Dedifferentiated amniotic fluid mesenchymal stem cell (primary cell): ENCODE results near the gene ACOT12.
"Not testable (repeated sequence)": the region's sequence is repeated elsewhere in the genome, so short reads cannot be mapped to it uniquely, and the experiment has no call there.

Experiments used
- DNase-seq: peaks from one replicate; pipeline ENCODE4 v3.0.0-alpha.2; 2016; ENCODE audit errors: extremely low spot score

Gene ACOT12

GRCh38 chr5:81393783-81394718 is at the start of gene ACOT12:
ACOT12 (minus strand) TSS chr5:81394134; CDS start chr5:81394114, 20 bp downstream.
- DNase-seq, result no peak

- no peak for DNase-seq
These were observed 41.1 kb upstream of the ACOT12 start for GRCh38 chr5:81435023-81435422.

DNA sequence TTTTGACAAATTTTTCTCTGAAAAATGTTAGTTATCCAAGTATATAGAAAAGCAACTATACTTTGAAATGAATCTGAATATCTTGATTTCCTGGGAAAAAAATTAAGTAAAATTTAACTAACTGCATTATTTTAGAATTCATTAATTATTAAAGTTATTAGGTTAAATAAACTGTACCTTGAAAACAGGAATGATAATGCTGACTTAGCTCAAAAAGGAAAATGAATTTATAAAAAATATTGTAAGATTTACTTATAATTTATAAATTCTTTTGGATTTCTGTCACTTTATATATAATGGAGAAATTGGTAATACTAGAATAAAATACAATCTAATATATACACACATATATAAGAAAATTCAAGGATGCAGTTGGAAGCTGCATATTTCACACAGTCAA is 36.1 kb upstream of the ACOT12 start:
- DNase-seq, result no peak

- no peak for DNase-seq
These were observed 35.4 kb upstream of the ACOT12 start for GRCh38 chr5:81429363-81429762.

DNA sequence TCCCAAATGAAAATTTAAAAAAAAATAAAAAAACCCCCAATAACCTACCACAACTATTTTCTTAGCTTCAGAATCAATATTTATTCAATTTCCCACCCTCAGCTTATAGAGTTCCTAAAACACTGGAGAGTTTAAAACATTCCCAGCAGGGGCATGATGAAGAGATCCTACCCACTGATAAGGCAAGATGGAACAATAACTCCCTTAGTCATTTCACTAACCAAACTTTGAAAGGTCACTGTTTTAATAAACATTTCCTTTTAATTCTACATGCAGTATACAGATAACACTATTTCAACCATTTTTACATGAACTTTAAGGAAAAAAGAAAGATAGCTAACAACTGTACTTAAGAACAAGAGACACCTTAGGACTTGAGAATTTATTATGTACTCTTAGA is 34.9 kb upstream of the ACOT12 start:
- no peak for DNase-seq

- DNase-seq, result no peak
These were observed 34.5 kb upstream of the ACOT12 start for GRCh38 chr5:81428446-81428845.

DNA sequence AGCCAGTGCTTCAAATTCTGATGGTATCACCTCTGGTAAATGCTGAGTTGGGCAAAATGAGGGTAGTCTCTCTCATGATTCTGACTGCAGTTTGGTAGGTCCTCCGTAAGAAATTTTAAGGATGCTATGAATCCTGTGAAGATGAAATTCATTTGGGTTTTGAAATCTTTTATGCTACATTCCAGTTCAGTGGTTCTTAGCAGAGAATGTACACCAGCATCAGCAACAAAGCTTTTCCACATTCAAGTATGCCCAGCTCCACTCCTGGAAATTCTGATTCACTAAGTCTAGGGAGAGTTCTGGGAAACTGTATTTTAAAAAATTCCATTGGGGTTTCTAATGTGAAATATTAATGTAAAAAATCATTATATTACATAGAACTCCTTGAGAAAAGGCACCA is 33.6 kb upstream of the ACOT12 start:
- no peak for DNase-seq

DNA sequence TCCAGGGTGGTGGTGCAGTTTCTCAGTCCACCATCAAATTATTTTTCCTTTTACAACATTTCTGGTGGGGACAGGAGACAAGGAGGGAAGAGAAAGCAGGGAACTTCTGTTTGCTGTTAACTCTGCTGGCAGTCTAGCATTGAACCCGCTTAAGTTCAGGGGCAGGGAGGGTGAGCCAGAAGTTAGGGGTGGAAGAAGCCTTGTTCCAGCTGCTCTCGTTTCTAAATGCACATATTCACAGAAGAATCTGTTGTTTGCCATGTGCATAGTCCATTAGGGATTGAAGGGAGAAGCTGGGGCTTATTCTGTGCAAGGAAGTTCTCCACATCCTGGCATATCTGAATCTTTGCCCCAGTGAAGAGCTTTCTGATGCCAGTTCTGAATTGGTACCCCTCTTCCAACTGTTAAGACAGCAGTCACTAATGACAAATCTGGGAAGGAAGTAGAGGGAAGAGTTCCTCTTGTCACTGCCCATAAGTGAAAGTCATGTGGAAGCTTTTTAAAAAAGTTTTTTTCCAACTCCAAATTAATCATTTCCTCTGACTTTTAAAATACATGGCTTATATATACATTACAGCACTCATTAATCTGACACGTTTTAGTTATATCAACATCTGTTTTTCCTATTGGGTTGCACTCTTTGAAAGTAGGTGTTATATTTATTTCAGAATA is 32.6 kb upstream of the ACOT12 start:
- no peak for DNase-seq

GRCh38 chr5:81425569-81425968 is 31.6 kb upstream of the ACOT12 start:
- DNase-seq, result peak; percentile 81

- DNase-seq, result peak; percentile 52
These were observed 30.8 kb upstream of the ACOT12 start for GRCh38 chr5:81424728-81425127.

- peak; percentile 96 for DNase-seq
These were observed 28.7 kb upstream of the ACOT12 start for GRCh38 chr5:81422671-81423070.

DNA sequence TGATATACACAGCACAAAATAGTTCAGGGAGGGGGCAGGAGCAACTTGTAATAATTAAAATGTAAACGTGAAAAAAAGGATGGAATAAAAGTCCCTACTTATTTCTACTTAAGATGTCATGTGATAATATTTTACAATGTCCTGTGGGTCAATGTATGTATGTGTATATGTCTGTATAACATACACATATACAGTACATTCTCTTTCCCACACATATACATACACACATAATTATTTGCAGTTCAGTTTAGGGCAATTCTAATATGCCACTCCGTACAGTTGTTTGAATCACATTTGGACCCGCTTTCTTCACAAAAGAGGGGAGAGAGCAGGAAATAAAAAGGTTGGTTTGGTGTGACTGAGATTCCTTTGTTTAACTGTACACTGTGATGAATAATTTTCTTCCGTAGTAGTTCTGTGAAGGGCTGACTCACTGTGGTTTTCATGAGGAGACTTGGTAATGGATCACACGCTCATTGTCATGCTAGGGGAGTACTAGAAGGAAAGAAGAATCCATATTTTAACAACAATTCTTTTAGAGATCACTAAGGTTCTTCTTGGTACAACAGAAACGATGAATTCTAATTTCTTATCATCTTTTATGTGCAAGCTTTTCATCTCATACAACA is 26.2 kb upstream of the ACOT12 start:
- peak; percentile 91 for DNase-seq

GRCh38 chr5:81418606-81419005 is 24.7 kb upstream of the ACOT12 start:
- DNase-seq, result no peak

GRCh38 chr5:81417052-81417451 is 23.1 kb upstream of the ACOT12 start:
- DNase-seq, result no peak

- peak; percentile 83 for DNase-seq
These were observed 16.0 kb upstream of the ACOT12 start for GRCh38 chr5:81409896-81410295.

GRCh38 chr5:81409361-81409760 is 15.4 kb upstream of the ACOT12 start:
- no peak for DNase-seq

- no peak for DNase-seq
These were observed 14.6 kb upstream of the ACOT12 start for GRCh38 chr5:81408496-81408895.

- not testable (repeated sequence) for DNase-seq
These were observed 13.9 kb upstream of the ACOT12 start for GRCh38 chr5:81407811-81408210.

DNA sequence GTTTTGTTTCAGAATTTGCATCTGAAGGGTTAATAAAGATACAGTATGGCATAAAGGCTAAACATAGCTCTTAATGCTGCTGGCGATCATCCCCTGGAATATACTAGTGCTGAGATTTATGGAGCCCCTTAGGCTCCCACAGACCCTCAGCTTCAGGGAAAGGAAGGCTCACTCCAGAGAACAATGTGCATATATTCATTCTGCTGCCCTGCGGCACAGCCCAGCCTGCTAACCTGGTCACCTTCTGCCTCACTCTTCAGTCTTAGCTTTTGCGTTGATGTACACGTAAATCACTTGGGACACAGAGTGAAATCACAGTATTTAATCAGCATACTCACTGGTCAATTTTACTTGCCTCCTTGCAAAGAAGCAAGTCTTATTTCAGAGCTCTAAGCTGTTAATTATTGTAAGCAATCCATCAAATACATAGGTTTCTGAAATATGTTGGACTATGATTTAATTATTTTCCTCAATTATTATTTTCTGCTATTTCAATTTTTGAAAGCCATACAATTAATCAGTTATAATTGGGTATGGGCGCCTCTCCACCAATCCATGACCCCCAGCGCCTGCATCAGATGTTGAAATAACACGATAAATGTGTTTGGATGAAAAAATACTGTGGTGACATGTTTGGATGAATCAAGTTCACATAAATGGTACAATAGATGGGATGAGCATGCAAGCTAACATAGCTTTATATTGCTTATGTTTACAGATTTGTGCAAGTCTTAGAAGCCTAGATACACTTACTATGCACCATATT is 11.4 kb upstream of the ACOT12 start:
- DNase-seq, result no peak

- no peak for DNase-seq
These were observed 8.4 kb upstream of the ACOT12 start for GRCh38 chr5:81402192-81402930.

GRCh38 chr5:81401266-81401665 is 7.3 kb upstream of the ACOT12 start:
- DNase-seq, result no peak
